H1 (cell line): ENCODE results near the gene AOPEP. TPM values are rescaled to one million over a fixed set of nuclear protein-coding genes. Genes with fewer than 3 reads are reported as not detected.

Experiments used
- ASH2L ChIP-seq: fragments of 200-600, 300-600 bp; sonication (generic); IDR thresholded peaks from one replicate; pipeline ENCODE4 v1.7.1; 2017; ENCODE audit warnings: low read length
- CEBPB ChIP-seq: IDR thresholded peaks from 2 replicates; pipeline ENCODE4 v1.6.1; 2012; ENCODE audit warnings: low read depth, low read length
- CHD7 ChIP-seq: fragments of 300-600 bp; sonication (generic); IDR thresholded peaks from 2 replicates; pipeline ENCODE4 v1.7.1; 2012; ENCODE audit warnings: low read length, moderate library complexity, mild to moderate bottlenecking, inconsistent platforms; ENCODE audit not compliant: insufficient replicate concordance
- CREB1 ChIP-seq: IDR thresholded peaks from 2 replicates; pipeline ENCODE4 v1.6.1; 2012; ENCODE audit warnings: inconsistent platforms
- KDM4A ChIP-seq: IDR thresholded peaks from one replicate; pipeline ENCODE4 v1.7.1; 2012; ENCODE audit warnings: low read depth, mild to moderate bottlenecking, moderate library complexity, low read length, inconsistent platforms; ENCODE audit not compliant: severe bottlenecking
- RFX5 ChIP-seq: IDR thresholded peaks from 2 replicates; pipeline ENCODE4 v1.6.1; 2011; ENCODE audit warnings: low read depth, low read length, improper control_type of control experiment, borderline replicate concordance
- TBP ChIP-seq: IDR thresholded peaks from 2 replicates; pipeline ENCODE4 v1.6.1; 2011; ENCODE audit warnings: low read depth, low read length, improper control_type of control experiment
- polyA plus RNA-seq, 7 experiments: library from polyadenylated mRNA; depleted of rRNA in 3 of 7; stranded (reverse) in 5 of 7; unstranded in 2 of 7; fragments of >200 nt in 5 of 7; fragments of 200-250 nt in 2 of 7; gene quantifications; 1 replicate in 5 of 7; 2 replicates in 1 of 7; 4 replicates in 1 of 7; pipeline versions ENCODE4 v1.2.1 to v1.2.3, GENCODE V29; 2011 to 2013; ENCODE audit warnings: missing spikeins in 2 of 7, mixed read lengths in 2 of 7
- total RNA-seq: library from RNA; stranded (reverse); fragmentation: NEBNext Ultra II Directional; extraction: Animal tissue kit (Norgen Biotek cat#: 25700); gene quantifications from 2 replicates; pipeline ENCODE4 v1.2.1, GENCODE V29; 2021

AOPEP gene
- total and polyA plus RNA-seq, 2 of the 8 experiments (the other 6 are each of a cell fraction or from before 2014, with no cell fraction given) = 6.1 to 14.3 TPM

DNA sequence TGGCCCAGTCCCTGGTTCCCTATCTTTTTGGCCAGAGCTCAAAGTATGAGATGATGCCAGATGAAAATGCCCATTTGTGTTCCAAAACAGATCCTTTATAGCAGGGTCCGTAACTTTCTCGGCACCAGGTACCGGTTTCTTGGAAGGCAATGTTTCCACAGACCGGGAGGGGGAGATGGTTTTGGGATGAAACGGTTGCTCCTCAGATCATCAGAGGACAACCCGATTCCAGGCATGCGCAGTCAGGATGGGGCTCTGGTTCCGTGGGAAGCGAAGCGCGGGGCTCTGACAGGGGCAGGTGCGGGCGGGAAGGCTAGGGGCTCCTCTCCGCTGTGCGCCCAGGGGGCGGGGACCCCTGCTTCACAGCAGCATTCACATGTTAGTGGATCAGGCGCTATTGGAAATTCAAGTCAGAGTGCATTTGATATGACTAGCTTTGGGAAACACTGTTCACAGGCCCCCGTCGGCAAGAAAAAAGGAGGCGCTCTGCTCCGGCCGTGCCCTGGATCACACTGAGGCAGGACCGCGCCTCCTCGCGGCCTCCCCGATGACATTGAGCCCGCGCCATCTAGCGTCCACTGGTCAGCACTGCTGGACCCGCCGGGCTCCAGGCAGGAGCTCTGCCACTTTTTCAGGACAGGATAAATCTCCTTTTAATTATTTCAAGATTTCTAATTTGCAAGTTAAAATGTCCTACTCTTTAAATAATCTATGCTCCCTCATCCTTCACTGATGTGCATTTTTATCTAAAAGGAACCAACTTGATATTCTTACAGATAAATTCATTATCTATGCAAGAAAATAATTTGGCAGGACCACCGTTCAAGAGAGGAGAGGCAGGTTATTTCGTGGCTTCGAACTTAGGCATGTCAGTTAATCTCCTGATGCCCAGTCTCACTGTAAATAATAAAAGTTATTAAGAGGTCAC lies 401.0 kb downstream of the AOPEP start (continued):
- TF ChIP-seq CHD7 = no peak
- no peak for TF ChIP-seq CEBPB
- TF ChIP-seq CREB1 = peak; percentile 52; the same call in 1 of the 2 replicates
- TF ChIP-seq RFX5 = no peak
- peak; percentile 38 for TF ChIP-seq ASH2L
- peak; percentile 50; the same call in 1 of the 2 replicates for TF ChIP-seq TBP
- TF ChIP-seq KDM4A = peak; percentile 80
